NCI-H1436 treated with DMSO at 0.1 percent for 48 hours (cell line): Measurements from ENCODE around the gene NOP14.
"Not testable (repeated sequence)": the region's sequence is repeated elsewhere in the genome, so short reads cannot be mapped to it uniquely, and the experiment has no call there.

Experiments used
- DNase-seq: peaks from one replicate; lab custom pipeline; 2025; lab: John Stamatoyannopoulos, UW

The NOP14 gene

DNA sequence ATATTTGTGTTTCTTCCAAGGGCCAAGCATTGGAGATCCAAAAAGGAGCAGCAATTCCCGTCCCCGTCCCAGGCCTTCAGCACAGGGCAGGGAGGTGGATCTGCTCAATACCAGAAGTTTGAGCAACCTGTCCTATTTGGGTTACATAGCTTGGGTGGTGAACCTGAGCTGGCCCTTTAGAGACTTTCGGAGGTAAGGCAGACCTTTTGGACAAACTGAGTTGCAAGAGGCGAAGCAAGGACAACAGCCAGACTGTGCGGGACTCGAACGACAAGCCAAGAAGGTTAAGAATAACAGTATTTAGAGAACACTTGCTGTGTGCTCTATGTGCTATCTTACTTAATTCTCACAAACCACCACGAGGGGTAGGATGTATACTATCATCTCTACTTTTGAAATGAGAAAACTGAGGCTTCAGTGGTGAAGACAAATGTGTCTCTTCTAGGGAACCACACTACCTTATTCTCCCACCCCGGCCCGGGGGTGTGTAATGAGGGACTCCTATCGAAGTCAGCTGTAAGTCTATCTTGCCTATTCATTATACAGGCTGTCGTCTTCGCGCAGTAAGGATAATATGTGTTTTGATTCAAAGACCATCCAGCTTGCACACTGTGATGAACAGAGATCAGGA is 1.3 kb downstream of the NOP14 start:
- no peak for DNase-seq

DNA sequence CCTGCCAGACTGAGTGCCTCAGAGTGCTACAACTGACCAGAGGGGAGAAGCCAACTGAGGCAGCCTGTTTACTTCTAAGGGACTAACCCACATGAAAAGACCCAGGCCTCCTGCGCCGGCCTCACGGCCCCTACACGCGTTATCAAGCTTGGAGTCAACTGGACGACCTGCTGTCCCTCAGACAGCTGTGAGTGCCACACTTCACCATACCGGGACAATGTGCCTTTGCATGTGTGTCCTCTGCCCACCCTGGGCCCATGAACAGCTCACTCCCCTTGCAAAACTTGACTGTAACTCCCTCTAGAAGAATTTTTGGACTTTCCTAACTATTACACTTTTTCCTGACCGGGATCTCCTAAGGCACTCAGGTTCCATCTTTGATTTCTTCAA is 1.8 kb downstream of the NOP14 start:
- DNase-seq, result no peak

GRCh38 chr4:2960450-2960849 is 2.8 kb downstream of the NOP14 start:
- DNase-seq, result not testable (repeated sequence)

DNA sequence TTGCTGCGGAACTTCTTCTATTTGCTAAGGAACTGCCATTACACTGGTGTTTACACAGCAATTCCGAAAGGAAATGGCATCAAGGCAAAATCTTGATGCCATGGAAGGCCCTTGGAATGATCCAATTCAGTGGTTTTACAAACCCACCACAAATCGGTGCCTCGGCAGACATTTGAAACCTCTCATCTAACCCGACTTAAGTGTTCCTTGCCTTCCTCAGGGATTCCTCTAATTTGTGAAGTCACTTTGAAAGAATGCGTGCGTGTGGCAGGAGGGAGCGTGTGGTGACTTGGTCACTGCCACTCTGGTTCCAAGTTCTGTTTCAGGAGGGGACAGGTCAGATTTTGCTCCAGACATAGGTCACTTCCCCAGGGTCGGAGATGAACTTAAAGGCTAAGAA is 4.8 kb downstream of the NOP14 start:
- no peak for DNase-seq

DNA sequence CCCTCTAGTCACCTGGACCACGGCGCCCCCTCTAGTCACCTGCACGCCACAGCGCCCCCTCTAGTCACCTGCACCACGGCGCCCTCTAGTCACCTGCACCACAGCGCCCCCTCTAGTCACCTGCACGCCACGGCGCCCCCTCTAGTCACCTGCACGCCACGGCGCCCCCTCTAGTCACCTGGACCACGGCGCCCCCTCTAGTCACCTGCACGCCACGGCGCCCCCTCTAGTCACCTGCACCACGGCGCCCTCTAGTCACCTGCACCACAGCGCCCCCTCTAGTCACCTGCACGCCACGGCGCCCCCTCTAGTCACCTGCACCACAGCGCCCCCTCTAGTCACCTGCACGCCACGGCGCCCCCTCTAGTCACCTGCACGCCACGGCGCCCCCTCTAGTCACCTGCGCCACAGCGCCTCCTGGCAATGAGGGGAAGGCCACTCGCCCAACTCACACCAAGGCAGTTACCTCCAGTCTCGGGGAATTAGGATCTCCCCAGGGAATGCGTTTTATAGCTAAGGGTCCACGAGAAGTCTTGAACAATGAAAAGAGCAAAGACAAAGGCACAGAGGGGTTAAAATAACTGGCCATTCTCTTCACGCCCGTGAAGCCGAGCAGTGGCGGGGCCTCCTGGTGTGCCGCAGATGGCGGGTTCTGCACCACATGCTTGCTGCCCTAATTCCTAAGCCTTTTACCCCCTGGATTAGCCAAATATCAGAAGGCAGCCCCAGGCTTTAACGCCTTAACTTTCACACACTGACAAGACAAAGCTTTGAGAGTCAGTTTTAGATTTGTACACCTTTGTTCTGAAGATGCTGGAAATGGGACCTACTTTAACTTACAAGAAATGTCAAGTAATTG is 7.8 kb downstream of the NOP14 start:
- DNase-seq, result not testable (repeated sequence)

DNA sequence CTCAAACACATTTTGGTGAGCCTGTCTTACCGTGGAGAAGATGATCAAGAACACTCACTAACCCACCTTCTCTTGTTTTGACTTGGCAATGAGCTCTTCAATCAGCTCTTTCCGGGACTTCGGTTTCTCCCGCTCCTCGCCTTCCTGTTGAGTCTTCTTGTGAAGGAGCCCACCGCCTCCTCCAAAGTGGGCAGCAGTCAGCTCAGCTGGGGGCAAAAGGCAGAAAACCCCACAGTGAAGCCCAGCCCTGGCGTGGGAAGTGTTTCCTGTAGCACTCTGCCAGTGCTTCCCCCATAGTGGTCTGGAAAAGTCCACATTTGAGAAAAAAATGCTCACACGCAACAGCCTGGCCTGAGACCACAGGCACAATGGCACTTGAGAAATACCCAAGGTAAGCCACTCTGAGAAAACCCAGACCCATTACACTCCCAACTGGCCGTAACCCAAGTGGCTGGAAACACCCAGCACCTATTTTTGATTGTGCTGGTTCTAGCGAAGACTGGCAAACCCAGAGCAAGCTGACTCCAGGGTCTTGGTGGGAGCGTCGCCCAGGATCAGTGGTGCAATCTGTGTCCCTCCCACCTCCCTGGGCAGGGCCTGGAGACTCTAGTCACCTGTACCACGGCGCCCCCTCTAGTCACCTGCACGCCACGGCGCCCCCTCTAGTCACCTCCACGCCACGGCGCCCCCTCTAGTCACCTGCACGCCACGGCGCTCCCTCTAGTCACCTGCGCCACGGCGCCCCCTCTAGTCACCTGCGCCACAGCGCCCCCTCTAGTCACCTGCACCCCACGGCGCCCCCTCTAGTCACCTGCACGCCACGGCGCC is 8.6 kb downstream of the NOP14 start:
- DNase-seq, result no peak

DNA sequence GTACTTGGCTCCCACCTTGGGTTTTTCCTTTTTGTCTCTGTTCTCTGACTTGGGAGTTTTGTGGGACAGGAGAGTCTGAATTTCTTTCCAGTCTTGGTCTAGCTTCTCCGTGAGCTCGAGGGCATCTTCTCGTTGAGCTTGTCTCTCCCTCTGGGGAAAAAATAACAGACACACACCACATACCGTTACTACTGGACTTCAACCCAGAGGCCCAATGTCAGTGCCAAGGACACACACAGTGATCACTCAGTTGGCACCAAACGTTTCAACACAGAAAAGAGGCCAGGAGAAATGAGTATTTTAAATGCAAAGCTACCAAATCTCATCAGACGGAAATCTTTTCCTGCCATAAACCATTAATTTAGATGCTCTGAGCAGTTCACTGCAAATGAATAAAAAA is 9.7 kb downstream of the NOP14 start:
- no peak for DNase-seq

DNA sequence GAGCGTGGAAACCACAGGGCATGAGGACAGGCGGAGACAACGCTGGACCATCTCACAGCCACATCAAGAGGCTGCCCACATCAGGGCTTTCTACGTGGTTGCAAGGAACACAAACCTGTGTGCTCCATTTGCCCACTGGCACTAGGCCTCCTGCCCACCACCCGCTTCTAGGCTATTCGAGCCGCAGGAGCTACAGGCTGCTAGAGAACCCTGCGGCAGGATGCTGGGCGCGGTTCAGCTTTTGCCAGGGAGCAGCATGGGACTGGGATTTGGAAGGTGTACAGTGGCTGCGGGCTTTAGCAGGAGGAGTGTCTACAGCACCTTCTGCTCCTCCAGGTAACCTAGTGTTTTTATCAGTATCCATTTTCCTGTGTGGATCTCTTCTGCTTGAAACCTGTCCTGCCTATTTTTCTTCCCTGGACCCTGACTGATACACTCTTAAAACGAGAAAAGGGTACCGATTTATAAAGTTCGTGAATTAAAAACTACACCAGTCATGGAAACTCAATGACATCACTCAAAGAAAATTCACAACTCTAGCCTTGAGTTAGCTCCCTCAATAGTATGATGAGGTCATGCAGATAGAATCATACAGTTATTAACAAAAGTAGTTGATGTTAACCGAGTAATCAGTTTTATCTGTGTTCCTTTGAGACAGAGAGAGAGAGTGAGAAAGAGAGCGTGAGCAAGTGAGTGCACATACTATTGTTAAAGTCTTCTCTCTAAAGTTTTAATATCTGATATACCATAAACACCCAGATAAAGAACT is 12.8 kb downstream of the NOP14 start:
- no peak for DNase-seq

- DNase-seq, result no peak
These were observed 13.5 kb downstream of the NOP14 start for GRCh38 chr4:2949782-2950125.

DNA sequence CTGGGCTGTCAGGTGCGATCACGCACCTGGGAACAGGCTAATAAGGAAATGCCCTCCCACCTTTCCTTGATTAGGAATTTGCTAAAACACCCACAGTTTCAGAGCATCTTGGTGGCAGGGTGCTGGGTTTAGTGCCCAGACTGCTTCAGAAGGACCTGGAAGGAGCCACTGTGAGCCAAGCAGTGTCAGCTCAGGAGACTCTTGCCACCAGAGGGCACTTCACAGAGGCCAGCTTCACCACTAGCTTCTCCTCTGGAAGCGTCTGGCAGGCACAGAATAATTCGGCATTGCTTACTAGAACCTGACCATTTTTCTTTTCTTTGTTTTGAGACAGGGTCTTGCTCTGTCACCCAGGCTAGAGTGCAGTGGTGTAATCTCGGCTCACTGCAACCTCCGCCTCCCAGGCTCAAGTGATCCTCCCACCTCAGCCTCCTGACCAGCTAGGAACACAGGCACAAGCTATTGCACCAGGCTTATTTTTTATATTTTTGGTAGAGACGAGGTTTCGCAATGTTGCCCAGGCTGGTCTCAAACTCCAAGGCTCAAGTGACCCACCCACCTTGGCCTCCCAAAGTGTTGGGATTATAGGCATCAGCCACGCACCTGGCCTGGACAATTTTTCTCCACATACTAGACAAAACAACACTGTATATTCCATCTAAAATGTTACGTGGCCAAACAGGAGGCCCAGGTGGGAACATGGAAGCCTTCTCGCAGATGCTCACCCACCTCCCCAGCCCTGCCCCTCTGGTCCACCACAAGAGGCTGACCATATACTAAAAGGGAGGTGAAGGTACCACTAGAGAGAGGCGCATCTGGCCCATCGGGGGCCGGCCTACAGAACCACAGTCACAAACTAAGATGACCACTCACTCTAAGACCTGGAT is 14.1 kb downstream of the NOP14 start:
- DNase-seq, result no peak

GRCh38 chr4:2947926-2948325 is 15.3 kb downstream of the NOP14 start:
- no peak for DNase-seq

GRCh38 chr4:2946812-2947600 is 16.2 kb downstream of the NOP14 start:
- no peak for DNase-seq

GRCh38 chr4:2945619-2946604 is 17.3 kb downstream of the NOP14 start:
- DNase-seq, result not testable (repeated sequence)

GRCh38 chr4:2944586-2945526 is 18.4 kb downstream of the NOP14 start:
- no peak for DNase-seq

- DNase-seq, result no peak
These were observed 19.1 kb downstream of the NOP14 start for GRCh38 chr4:2944091-2944482.

DNA sequence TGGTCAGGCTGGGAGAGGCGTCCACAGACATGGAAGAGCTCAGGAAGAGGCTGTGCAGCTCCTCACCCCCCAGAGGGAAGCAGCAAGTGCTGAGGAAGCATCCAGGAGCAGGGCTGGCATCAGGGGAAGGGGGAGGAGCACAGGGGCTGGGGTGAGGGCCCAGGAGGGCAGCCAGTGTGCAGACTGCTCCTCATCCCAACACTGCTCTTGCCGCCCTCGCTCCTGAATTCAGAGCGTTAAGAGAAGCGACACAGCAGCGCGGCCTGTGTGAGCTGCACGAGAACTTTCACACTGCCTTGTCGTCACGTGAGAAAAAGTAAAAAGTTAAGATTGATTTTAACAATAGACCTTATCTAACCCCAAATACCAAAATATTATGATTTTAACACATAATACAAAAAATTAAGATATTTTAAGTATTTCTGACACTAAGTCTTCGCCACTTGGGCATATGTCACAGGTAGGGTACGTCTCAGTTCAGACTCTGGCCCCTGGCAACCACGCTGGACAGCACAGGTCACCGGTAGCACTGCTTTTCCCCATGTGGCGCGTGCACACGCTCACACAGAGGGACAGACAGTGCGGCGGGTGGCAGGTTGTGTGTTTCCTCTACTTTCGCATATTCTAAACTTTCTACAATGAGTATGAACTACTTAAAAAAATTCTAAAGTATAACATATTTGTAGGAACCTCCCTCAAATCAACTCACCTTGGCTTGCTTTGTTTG is 19.7 kb downstream of the NOP14 start:
- no peak for DNase-seq
